K562 (cell line): ENCODE data around the gene CLEC3B. TPM values are rescaled to one million over a fixed set of nuclear protein-coding genes. Genes with fewer than 3 reads are reported as not detected.

Source experiments
- CAMTA2 ChIP-seq: fragments of 250-450 bp; sonication (Bioruptor Pico); conservative IDR thresholded peaks from 2 replicates; pipeline ENCODE4 v1.5.1; 2022
- EZH2 ChIP-seq: IDR thresholded peaks from 2 replicates; pipeline ENCODE4 v1.6.1; 2012; ENCODE audit warnings: low read depth, mild to moderate bottlenecking, inconsistent platforms, low read length, borderline replicate concordance
- FOXK1 ChIP-seq: sonication (generic); formaldehyde crosslinking; IDR thresholded peaks from 2 replicates; pipeline ENCODE4 v1.8.0; 2022; ENCODE audit warnings: missing genetic modification reagents, mild to moderate bottlenecking, borderline replicate concordance
- KAT2B ChIP-seq: IDR thresholded peaks from one replicate; pipeline ENCODE4 v1.6.1; 2012; ENCODE audit warnings: low read depth, mild to moderate bottlenecking, control low read depth, inconsistent platforms, low read length, moderate library complexity
- NFIC ChIP-seq: fragments of 450-650 bp; IDR thresholded peaks from 2 replicates; pipeline ENCODE4 v1.6.1; 2017; ENCODE audit warnings: mild to moderate bottlenecking, inconsistent platforms
- SREBF2 ChIP-seq: sonication (generic); formaldehyde crosslinking; IDR thresholded peaks from 2 replicates; pipeline ENCODE4 v1.4.0; 2020; ENCODE audit warnings: mild to moderate bottlenecking, missing genetic modification reagents
- TAF9B ChIP-seq: fragments of 450-650 bp; IDR thresholded peaks from 2 replicates; pipeline ENCODE4 v1.6.1; 2018; ENCODE audit warnings: mild to moderate bottlenecking; ENCODE audit not compliant: partially characterized antibody
- ZFPM2 ChIP-seq: fragments of 250-450 bp; sonication (Bioruptor Pico); IDR thresholded peaks from 2 replicates; pipeline ENCODE4 v1.5.1; 2022; ENCODE audit warnings: mild to moderate bottlenecking
- ZNF3 ChIP-seq: fragments of 250-450 bp; sonication (Bioruptor Pico); IDR thresholded peaks from 2 replicates; pipeline ENCODE4 v1.5.0; 2021; ENCODE audit warnings: mild to moderate bottlenecking, moderate library complexity
- polyA plus RNA-seq, 8 experiments: library from polyadenylated mRNA; depleted of rRNA in 4 of 8; stranded (reverse) in 5 of 8; unstranded in 3 of 8; fragments of >200 nt; fragmentation: Nextera tagmentation in 2 of 8; fragmentation: Illumina TruSeq in 1 of 8; extraction: Ambion mirVana in 2 of 8; extraction: Trizol in 1 of 8; gene quantifications; 2 replicates each; pipeline versions ENCODE4 v1.2.1 to v1.2.3, GENCODE V29; 2011 to 2014; ENCODE audit warnings: inconsistent platforms in 1 of 8, missing spikeins in 1 of 8
- total RNA-seq, 7 experiments: library from RNA; depleted of rRNA in 6 of 7; stranded (reverse); fragments of >200 nt in 6 of 7; fragmentation: Illumina TruSeq in 2 of 7; extraction: Trizol in 2 of 7; gene quantifications; 2 replicates each; pipeline versions ENCODE4 v1.2.1 to v1.2.3, GENCODE V29; 2011 to 2021; ENCODE audit warnings: low replicate concordance in 1 of 7
- TF ChIP-seq, protein P1 (sequence below): fragments of 450-650 bp; conservative IDR thresholded peaks from 2 replicates; pipeline ENCODE4 v1.6.1; 2016; ENCODE audit warnings: missing genetic modification characterization, low read depth, mild to moderate bottlenecking, control low read depth, missing compliant biosample characterization
- TF ChIP-seq, protein P2 (sequence below): sonication (generic); formaldehyde crosslinking; IDR thresholded peaks from 2 replicates; pipeline ENCODE4 v1.9.0; 2022; ENCODE audit warnings: mild to moderate bottlenecking, missing genetic modification reagents
- TF ChIP-seq, protein P3 (sequence below): fragments of 150-350 bp; IDR thresholded peaks from 2 replicates; pipeline ENCODE4 v1.6.1; 2014; ENCODE audit warnings: low read depth, mild to moderate bottlenecking, low read length, borderline replicate concordance
- TF ChIP-seq, protein P4 (sequence below): sonication (generic); formaldehyde crosslinking; IDR thresholded peaks from 2 replicates; pipeline ENCODE4 v1.9.0; 2022; ENCODE audit warnings: mild to moderate bottlenecking, missing genetic modification reagents
- TF ChIP-seq, protein P5 (sequence below): fragments of 450-650 bp; IDR thresholded peaks from 2 replicates; pipeline ENCODE4 v1.6.1; 2014; ENCODE audit warnings: low read depth, mild to moderate bottlenecking, moderate library complexity, borderline replicate concordance
- TF ChIP-seq, protein P6 (sequence below): sonication (generic); formaldehyde crosslinking; IDR thresholded peaks from 2 replicates; pipeline ENCODE4 v1.8.0; 2022; ENCODE audit warnings: mild to moderate bottlenecking, missing genetic modification reagents

The CLEC3B gene
- total and polyA plus RNA-seq, 9 of the 15 experiments (the other 6 are each of a cell fraction or from before 2014, with no cell fraction given) = not detected

DNA sequence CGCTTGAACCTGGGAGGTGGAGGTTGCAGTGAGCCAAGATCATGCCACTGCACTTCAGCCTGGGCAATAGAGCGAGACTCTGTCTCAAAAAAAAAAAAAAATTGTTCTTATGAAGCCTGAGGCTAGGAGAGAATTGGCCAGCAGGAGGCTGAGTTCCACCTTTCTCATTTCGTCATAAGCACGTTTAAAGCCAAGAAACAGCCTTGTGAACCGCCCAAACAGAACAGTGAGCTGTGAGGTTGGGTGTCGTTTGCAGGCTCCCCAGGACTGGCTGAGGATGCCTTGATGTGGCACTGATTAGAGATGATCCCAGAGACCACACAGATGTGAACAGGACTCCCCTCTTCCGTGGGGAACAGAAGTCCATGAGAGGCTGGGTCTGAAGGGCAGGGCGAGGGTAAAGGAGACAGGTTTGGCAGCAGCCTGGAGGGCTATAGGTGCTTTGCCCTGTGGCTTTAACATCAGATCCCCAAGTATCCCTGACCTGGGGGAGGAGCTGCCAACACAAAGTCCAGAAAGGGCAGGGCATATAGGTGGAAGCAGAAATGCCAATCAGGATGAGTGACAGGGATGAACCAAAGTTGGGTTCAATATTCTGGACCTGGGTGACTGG, 52.9 kb downstream of the CLEC3B start (continued):
- TF ChIP-seq, protein P1, sequence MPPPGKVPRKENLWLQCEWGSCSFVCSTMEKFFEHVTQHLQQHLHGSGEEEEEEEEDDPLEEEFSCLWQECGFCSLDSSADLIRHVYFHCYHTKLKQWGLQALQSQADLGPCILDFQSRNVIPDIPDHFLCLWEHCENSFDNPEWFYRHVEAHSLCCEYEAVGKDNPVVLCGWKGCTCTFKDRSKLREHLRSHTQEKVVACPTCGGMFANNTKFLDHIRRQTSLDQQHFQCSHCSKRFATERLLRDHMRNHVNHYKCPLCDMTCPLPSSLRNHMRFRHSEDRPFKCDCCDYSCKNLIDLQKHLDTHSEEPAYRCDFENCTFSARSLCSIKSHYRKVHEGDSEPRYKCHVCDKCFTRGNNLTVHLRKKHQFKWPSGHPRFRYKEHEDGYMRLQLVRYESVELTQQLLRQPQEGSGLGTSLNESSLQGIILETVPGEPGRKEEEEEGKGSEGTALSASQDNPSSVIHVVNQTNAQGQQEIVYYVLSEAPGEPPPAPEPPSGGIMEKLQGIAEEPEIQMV (tag) = no peak
- TF ChIP-seq EZH2 = no peak
- TF ChIP-seq, protein P2, sequence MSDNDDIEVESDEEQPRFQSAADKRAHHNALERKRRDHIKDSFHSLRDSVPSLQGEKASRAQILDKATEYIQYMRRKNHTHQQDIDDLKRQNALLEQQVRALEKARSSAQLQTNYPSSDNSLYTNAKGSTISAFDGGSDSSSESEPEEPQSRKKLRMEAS = 0 out of 2 replicates have a peak, but pooled peaks have one; percentile 11
- TF ChIP-seq, protein P3, sequence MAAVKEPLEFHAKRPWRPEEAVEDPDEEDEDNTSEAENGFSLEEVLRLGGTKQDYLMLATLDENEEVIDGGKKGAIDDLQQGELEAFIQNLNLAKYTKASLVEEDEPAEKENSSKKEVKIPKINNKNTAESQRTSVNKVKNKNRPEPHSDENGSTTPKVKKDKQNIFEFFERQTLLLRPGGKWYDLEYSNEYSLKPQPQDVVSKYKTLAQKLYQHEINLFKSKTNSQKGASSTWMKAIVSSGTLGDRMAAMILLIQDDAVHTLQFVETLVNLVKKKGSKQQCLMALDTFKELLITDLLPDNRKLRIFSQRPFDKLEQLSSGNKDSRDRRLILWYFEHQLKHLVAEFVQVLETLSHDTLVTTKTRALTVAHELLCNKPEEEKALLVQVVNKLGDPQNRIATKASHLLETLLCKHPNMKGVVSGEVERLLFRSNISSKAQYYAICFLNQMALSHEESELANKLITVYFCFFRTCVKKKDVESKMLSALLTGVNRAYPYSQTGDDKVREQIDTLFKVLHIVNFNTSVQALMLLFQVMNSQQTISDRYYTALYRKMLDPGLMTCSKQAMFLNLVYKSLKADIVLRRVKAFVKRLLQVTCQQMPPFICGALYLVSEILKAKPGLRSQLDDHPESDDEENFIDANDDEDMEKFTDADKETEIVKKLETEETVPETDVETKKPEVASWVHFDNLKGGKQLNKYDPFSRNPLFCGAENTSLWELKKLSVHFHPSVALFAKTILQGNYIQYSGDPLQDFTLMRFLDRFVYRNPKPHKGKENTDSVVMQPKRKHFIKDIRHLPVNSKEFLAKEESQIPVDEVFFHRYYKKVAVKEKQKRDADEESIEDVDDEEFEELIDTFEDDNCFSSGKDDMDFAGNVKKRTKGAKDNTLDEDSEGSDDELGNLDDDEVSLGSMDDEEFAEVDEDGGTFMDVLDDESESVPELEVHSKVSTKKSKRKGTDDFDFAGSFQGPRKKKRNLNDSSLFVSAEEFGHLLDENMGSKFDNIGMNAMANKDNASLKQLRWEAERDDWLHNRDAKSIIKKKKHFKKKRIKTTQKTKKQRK = no peak
- no peak for TF ChIP-seq NFIC
- no peak for TF ChIP-seq CAMTA2
- no peak for TF ChIP-seq ZFPM2 (CRISPR knock-in tag)
- no peak for TF ChIP-seq KAT2B
- TF ChIP-seq, protein P4, sequence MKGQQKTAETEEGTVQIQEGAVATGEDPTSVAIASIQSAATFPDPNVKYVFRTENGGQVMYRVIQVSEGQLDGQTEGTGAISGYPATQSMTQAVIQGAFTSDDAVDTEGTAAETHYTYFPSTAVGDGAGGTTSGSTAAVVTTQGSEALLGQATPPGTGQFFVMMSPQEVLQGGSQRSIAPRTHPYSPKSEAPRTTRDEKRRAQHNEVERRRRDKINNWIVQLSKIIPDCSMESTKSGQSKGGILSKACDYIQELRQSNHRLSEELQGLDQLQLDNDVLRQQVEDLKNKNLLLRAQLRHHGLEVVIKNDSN (CRISPR knock-in tag) = no peak
- no peak for TF ChIP-seq FOXK1 (CRISPR knock-in tag)
- no peak for TF ChIP-seq TAF9B
- TF ChIP-seq, protein P5, sequence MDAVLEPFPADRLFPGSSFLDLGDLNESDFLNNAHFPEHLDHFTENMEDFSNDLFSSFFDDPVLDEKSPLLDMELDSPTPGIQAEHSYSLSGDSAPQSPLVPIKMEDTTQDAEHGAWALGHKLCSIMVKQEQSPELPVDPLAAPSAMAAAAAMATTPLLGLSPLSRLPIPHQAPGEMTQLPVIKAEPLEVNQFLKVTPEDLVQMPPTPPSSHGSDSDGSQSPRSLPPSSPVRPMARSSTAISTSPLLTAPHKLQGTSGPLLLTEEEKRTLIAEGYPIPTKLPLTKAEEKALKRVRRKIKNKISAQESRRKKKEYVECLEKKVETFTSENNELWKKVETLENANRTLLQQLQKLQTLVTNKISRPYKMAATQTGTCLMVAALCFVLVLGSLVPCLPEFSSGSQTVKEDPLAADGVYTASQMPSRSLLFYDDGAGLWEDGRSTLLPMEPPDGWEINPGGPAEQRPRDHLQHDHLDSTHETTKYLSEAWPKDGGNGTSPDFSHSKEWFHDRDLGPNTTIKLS = peak; percentile 27; the same call in 1 of the 2 replicates
- TF ChIP-seq, protein P6, sequence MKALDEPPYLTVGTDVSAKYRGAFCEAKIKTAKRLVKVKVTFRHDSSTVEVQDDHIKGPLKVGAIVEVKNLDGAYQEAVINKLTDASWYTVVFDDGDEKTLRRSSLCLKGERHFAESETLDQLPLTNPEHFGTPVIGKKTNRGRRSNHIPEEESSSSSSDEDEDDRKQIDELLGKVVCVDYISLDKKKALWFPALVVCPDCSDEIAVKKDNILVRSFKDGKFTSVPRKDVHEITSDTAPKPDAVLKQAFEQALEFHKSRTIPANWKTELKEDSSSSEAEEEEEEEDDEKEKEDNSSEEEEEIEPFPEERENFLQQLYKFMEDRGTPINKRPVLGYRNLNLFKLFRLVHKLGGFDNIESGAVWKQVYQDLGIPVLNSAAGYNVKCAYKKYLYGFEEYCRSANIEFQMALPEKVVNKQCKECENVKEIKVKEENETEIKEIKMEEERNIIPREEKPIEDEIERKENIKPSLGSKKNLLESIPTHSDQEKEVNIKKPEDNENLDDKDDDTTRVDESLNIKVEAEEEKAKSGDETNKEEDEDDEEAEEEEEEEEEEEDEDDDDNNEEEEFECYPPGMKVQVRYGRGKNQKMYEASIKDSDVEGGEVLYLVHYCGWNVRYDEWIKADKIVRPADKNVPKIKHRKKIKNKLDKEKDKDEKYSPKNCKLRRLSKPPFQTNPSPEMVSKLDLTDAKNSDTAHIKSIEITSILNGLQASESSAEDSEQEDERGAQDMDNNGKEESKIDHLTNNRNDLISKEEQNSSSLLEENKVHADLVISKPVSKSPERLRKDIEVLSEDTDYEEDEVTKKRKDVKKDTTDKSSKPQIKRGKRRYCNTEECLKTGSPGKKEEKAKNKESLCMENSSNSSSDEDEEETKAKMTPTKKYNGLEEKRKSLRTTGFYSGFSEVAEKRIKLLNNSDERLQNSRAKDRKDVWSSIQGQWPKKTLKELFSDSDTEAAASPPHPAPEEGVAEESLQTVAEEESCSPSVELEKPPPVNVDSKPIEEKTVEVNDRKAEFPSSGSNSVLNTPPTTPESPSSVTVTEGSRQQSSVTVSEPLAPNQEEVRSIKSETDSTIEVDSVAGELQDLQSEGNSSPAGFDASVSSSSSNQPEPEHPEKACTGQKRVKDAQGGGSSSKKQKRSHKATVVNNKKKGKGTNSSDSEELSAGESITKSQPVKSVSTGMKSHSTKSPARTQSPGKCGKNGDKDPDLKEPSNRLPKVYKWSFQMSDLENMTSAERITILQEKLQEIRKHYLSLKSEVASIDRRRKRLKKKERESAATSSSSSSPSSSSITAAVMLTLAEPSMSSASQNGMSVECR = 0 out of 2 replicates have a peak, but pooled peaks have one; percentile 30
- no peak for TF ChIP-seq ZNF3
- TF ChIP-seq SREBF2 (CRISPR knock-in tag) = no peak
